Middle frontal gyrus (tissue), 1 donor: ENCODE measurements around the gene PTPRN2.

Experiments used
- DNase-seq: peaks from one replicate; pipeline ENCODE4 v3.0.0-alpha.2; 2015; ENCODE audit warnings: low spot score; ENCODE audit errors: extremely low spot score

The PTPRN2 gene

DNA sequence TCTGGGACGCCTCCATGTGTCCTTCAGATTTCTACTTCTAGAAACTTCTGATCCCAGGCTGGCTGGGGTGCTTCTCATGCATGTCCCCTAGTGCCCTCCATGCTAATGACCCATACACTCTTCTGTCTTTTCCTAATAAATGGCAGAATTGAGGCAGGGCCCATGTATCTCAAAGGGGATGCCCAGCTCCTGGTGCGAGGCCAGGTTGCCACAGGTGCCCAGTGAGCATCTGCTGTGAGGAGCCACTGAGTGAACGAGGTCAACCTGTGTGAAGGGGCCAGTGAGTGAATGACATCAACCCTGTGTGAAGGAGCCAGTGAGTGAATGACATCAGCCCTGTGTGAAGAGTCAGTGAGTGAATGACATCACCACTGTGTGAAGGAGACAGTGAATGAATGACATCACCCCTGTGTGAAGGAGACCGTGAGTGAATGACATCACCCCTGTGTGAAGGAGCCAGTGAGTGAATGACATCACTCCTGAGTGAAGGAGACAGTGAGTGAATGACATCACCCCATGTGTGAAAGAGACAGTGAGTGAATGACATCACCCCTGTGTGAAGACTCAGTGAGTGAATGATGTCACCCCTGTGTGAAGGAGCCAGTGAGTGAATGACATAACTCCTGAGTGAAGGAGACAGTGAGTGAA is 478.9 kb downstream of the PTPRN2 start:
- DNase-seq, result no peak

GRCh38 chr7:158107806-158108205 is 479.8 kb downstream of the PTPRN2 start:
- DNase-seq, result no peak

GRCh38 chr7:158106272-158106671 is 481.4 kb downstream of the PTPRN2 start:
- DNase-seq, result no peak

DNA sequence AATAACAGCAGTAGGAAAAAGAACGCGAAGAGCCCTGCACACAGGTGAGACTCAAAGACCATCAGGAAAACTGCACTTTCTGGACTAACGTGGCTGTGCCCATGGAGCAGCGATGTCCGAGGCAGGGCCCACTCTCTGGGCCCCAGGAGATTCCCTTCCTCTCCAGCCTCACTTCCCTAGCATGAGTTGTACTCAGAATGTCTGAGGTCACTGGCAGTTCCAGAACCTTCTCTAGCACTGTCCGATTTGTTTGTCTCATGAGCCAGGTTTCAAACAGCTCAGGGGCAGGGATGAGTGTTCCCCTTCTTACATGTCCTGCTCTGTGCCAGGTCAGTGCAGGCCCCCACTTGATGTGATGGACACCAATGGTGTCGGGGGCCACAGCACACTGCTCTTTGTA is 484.2 kb downstream of the PTPRN2 start:
- no peak for DNase-seq

GRCh38 chr7:158102897-158103296 is 484.7 kb downstream of the PTPRN2 start:
- no peak for DNase-seq

DNA sequence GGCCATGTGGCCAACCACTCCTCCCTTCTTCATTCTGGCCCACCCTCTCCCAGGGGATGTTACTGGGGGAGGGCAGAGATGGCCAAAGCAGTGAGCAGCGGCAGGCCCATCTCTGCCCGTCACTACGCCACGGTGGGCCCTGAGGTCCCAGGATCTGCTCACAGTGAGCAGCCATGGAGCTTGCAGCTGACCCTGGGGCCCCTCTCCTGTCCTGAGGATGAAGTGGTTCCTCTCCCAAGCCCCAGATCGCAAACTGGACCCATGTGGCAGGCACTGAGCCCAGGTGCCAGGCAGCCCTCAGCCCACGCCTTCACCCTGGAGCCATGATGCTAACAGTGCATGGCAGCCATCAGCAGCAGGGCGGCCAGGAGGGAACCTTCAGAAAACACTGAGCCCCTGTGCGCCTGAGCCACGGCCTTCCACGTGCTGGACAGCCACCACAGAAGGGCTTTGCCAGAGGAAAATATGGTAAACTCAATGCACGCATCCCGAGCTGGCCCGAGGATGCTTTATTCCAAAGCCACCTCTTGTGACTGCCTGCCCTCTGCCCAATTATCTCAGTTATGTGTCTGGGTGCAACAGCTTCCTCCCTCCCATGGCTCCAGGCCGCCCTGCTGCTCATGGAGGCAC is 485.7 kb downstream of the PTPRN2 start:
- no peak for DNase-seq

DNA sequence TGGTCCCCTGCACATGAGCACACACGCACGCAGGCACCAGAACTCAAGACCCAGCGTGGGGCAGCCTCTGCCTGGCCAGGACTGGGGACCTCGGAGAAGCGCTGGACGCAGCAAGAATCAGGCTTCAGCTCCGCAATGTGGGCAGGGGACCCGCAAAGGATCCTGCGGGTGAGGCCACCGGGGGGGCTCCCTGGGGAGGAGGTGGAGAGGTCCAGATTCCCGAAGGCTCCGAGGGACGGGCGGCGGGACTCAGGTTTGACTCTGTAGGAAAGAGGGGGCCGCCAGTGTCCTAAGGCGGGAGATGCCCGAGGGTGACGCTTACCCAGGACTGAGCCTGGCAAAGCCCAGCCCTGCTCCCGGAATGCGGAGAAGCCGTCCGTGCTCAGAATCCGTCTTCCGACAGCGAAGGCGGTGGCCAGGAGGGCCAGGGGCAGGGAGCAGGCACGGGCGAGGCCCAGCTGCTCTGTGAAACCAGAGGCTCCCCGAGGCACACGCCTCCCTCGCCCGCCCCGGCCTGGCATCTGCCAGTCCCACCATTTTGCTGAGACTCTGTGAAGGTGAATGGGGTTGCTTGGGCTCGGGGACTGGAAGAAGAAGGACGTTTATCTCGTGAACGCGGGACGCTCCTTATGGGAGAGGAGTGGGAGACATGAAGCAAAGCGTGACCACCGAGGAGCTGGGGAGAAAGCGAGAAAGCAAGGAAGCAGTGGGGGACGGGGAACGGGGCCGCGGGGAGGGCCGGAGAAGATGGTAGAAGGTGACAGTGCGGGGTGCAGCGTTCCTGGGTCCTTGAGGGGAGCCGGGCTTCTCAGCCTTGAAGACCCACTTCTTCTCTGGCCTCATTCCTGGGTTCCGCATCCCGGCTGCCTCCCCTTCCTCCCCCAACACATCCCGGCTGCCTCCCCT is 489.2 kb downstream of the PTPRN2 start:
- DNase-seq, result no peak

DNA sequence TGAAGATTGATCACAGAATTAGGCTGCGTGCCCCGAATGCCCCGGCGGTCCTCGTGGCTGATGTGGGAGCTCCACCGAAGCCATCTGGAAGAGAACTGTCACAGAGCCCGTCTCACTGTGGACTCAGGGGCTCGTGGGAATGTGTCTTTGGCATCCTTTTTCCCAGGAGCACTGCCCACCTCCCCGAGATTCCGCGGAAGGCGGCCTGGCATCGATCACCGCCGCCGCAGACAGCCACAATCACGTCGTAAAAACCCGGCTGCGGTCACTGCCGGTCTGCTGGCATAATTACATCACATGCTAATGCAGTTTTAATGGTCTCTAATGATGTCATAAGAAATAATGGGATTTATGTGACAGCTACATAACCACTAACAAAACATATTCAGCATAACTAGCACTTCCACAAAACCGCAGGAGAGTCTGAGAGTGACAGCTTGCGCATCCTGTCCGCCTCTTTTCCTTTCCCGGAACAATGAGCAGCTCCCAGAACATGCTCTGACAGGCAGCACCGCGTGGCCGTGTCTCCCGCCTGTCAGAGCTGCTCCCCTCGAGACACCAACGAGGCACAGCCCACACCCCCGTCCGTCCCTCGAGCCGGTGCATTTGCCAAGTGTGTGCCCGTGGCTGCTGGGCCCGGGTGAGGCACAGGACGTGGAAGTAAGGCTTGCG is 490.0 kb downstream of the PTPRN2 start:
- no peak for DNase-seq

DNA sequence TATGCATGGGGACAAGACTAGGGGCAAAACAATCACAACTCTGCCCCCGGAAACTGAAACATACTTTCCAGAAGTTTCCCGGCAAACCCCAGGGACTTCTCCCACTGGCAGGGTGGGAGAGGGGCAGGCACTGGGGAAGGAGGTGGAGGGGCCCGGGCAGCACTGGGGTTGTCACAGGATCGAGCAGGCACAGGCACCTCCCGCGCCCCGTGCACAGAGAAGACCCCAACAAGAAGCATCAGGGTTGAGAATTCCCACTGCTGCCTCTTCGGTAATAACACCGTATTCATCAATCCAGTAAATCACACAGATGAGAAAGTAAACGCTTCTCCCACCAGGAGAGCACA is 490.5 kb downstream of the PTPRN2 start:
- no peak for DNase-seq

DNA sequence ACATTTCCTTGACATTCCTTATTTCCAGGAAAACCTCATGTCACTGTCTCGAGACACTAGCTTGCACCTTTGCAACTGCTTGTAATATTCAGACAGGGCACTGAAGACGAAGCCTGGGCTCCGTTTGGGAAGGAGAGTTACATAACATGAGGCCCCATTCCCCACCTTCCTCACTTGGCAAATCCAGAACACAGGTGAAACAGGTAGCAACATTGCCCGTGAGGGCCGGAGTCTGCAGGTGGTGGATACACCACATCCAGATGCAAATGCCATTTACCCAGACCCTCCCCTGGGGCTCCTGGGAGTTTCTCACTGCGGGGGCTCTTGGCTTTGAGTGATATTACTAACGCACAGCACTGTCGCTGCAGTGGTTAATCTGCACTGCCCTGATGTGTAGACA is 491.0 kb downstream of the PTPRN2 start:
- DNase-seq, result no peak

GRCh38 chr7:158094671-158095226 is 492.9 kb downstream of the PTPRN2 start:
- DNase-seq, result no peak

GRCh38 chr7:158094046-158094445 is 493.6 kb downstream of the PTPRN2 start:
- DNase-seq, result no peak

DNA sequence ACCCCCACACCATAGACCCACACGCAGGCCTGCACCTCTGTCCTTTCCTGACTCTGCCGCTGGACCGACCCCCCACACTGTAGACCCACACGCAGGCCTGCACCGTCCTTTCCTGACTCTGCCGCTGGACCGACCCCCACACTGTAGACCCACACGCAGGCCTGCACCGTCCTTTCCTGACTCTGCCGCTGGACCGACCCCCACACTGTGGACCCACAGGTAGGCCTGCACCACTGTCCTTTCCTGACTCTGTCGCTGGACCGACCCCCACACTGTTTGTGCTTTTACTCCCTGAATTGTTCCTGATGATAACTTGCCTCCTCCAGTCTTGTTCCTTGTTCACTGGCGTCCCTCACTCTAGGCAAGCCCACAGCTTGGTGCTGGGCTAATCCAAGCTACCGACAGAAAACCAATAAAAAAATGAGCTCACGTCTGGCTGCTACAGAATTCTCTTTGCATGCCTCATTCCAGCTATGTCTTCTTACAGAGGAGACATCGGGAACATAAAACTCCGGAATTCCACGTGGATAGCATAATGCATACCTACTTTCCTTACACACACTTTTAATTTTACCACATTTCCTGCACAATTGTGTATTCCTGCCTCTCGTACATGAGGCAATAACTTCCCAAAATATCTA is 494.3 kb downstream of the PTPRN2 start:
- DNase-seq, result no peak

DNA sequence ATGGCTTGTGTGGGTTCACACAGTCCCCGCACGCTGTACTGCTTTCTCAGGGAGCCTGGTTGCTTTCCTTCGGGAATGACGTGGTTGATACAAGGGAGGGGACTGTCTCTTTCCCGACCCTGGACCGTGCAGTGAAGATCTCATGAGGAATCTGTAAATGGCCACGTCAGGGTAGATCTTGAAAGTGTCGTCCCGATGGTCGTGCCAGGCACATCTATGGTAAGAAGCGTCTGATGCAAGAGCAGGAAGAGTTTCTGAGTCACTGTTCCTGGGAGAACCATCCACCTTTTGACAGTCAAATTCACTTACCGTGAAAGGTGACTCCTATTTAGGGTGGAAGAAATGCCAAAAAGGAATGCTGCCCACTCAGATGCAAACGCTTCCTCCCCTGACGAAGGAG is 500.4 kb downstream of the PTPRN2 start:
- DNase-seq, result no peak

GRCh38 chr7:158085741-158086695 is 501.6 kb downstream of the PTPRN2 start:
- no peak for DNase-seq

DNA sequence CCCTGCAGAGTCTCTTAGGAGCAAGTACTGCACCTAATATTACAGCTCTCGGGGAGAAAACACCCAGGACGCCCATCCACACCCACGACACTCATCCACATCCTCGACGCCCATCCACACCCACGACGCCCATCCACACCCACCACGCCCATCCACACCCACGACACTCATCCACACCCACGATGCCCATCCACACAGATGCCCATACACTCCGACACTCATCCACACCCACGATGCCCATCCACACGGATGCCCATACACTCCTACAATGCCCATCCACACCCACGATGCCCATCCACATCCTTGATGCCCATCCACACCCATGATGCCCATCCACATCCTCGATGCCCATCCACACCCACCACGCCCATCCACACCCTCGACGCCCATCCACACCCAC is 503.1 kb downstream of the PTPRN2 start:
- no peak for DNase-seq

DNA sequence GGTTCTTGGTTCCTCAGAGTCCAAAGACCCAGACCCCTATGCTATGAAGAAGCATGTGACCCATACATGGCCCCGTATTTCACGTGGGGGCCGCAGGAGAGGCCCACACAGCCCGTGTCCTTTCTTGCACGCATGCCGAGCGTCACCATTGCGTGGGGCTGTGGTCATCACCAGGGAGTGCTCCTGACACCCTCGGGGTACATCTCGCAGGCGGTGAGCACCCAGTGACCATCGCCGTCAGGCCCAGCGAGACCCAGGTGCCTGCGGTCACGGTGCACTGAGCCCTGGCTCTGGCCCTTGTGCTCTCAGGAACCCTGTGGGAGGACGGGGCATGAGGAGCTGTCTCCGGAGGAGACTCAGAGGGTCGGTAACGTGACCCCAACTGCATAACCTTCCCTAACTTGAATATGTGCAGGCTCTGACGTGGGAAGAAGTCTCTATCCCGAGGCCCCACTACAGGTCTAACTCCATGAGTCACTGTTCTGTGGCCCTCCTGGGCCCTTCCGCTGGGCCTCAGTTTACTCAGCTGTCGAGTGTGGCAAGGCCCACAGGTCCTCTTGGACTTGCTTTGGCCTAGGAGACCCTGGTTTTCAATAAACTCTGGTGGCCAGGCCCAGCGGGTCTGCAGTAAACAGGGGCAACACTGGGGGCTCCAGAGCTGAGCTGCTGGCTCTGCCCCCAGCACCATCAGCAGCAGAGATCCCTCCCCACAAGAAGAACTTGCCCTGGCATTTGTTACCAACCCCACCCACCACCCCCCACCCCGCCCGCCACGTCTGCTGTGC is 503.9 kb downstream of the PTPRN2 start:
- no peak for DNase-seq

DNA sequence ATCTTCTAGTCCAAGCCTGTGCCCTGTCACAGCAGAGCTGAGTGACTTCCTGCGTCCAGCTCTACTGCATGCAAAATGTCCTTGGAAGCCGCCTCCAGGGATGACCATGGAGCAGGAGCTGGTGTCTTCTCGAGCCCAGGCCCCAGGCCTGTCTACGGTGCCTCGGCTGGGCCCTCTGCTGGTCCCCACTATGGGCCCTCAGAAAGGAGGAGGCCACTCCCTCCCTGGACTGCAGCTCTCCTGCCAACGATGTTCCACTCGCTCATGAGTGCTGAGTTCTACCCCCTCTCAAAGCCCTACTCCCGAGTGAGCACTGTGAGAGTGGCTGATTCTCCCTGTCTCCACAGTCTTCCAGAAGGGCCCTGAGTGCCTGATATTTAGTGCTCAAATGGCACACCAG is 504.9 kb downstream of the PTPRN2 start:
- DNase-seq, result no peak

- DNase-seq, result no peak
These were observed 506.7 kb downstream of the PTPRN2 start for GRCh38 chr7:158080899-158081445.
